Upper lobe of left lung (tissue), 4 donors: ENCODE data around the gene RBFOX2.

ENCODE experiments used
- POLR2AphosphoS5 ChIP-seq, 2 donors: sonication (generic); formaldehyde crosslinking; IDR thresholded peaks; one replicate each; pipeline ENCODE4 v1.5.1; 2017; ENCODE audit warnings: antibody characterized with exemption in 2 of 2
- TF ChIP-seq, protein P1 (sequence below), 6 experiments: fragments of 450-650 bp in 4 of 6; fragments of 200-600 bp in 2 of 6; sonication (generic) in 2 of 6; IDR thresholded peaks; one replicate each; pipeline ENCODE4 v1.5.1; 2016 to 2019; ENCODE audit warnings: antibody characterized with exemption in 6 of 6

DNA sequence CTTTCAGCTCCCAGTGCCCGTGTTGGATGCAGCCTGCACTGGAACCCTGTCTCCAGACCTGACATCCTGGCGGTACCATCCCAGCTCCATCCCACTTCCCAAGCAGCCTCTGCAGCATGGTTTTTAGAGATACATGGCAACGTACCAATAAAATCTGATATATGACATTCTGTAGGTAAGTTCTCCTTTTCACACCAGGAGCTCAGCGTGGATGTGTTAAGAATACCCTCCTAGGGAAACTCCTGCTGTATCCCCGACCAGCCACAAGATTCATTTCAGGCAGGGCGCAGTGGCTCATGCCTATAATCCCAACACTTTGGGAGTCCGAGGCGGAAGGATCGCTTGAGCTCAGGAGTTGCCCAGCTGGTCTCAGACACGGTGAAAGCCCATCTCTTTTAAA lies 295.6 kb downstream of the RBFOX2 start:
- TF ChIP-seq, protein P1, sequence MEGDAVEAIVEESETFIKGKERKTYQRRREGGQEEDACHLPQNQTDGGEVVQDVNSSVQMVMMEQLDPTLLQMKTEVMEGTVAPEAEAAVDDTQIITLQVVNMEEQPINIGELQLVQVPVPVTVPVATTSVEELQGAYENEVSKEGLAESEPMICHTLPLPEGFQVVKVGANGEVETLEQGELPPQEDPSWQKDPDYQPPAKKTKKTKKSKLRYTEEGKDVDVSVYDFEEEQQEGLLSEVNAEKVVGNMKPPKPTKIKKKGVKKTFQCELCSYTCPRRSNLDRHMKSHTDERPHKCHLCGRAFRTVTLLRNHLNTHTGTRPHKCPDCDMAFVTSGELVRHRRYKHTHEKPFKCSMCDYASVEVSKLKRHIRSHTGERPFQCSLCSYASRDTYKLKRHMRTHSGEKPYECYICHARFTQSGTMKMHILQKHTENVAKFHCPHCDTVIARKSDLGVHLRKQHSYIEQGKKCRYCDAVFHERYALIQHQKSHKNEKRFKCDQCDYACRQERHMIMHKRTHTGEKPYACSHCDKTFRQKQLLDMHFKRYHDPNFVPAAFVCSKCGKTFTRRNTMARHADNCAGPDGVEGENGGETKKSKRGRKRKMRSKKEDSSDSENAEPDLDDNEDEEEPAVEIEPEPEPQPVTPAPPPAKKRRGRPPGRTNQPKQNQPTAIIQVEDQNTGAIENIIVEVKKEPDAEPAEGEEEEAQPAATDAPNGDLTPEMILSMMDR (IDR thresholded peaks at IDR 0.05), result no peak
- no peak for TF ChIP-seq POLR2AphosphoS5 (IDR thresholded peaks at IDR 0.05)
